K562 (cell line): ENCODE data around the gene MYMX. TPM values are rescaled to one million over a fixed set of nuclear protein-coding genes. Genes with fewer than 3 reads are reported as not detected.

Source experiments
- ATAC-seq: fragments of 200-7000 bp; cut with Tn5 transposase; 3 replicates; pipeline ENCODE4 v1.9.1; 2020; ENCODE audit warnings: moderate library complexity
- BruUV-seq: library from RNA; stranded (reverse); fragments of 400-500 nt; replicated peaks from 2 replicates; lab custom pipeline; 2021; lab: Mats Ljungman, UMichigan
- CTCF ChIA-PET: fragments of 300-600 bp; formaldehyde crosslinking; extraction: SDS; loops from one replicate; lab custom pipeline; 2021; ENCODE audit warnings: low intra/inter-chr PET ratio; lab: Yijun Ruan, JAX
- POLR2A ChIA-PET: fragments of 300-600, 350-650 bp; sonication (Branson Sonifier 250); formaldehyde crosslinking; extraction: SDS; loops from one replicate; lab custom pipeline; 2021; ENCODE audit warnings: antibody characterized with exemption, inconsistent platforms; lab: Yijun Ruan, JAX
- DNase-seq, 4 experiments: peaks; one replicate each; pipeline versions ENCODE4 v3.0.0 to v3.0.0-alpha.2; 2011 to 2018; ENCODE audit warnings: low spot score in 3 of 4, mixed read lengths in 3 of 4; ENCODE audit errors: extremely low read depth in 1 of 4
- FAIRE-seq: peaks from 2 replicates; lab custom pipeline; 2011; peaks lifted over from hg19 to GRCh38; lab: Jason Lieb, UNC
- H2AFZ ChIP-seq: 2 replicates; pipeline ENCODE4 v1.6.0; 2011; ENCODE audit warnings: low read depth, low read length, control low read depth, inconsistent platforms
- H3K27ac ChIP-seq: fragments of 200-600 bp; 3 replicates; pipeline ENCODE4 v1.8.0; 2011; ENCODE audit warnings: low read depth, mild to moderate bottlenecking, control low read depth, inconsistent platforms, low read length, moderate library complexity, mixed read lengths; ENCODE audit errors: extremely low read depth
- H3K27me3 ChIP-seq, 2 experiments: fragments of 300-600 bp in 1 of 2; 2 replicates in 1 of 2; 3 replicates in 1 of 2; pipeline versions ENCODE4 v1.6.0 to v1.8.0; 2011; ENCODE audit warnings: inconsistent platforms in 2 of 2, low read length in 2 of 2, mild to moderate bottlenecking in 1 of 2, mixed read lengths in 1 of 2, moderate library complexity in 1 of 2; ENCODE audit not compliant: control insufficient read depth in 2 of 2, insufficient read depth in 2 of 2
- H3K36me3 ChIP-seq: fragments of 300-600 bp; 3 replicates; pipeline ENCODE4 v1.8.0; 2011; ENCODE audit warnings: mild to moderate bottlenecking, low read length, inconsistent platforms; ENCODE audit not compliant: control insufficient read depth, insufficient read depth
- H3K4me1 ChIP-seq, 2 experiments: fragments of 200-600 bp in 1 of 2; replicated peaks in 1 of 2; 2 replicates in 1 of 2; 3 replicates in 1 of 2; pipeline versions ENCODE4 v1.5.1 to v1.8.0; 2011; ENCODE audit warnings: inconsistent platforms in 2 of 2, low read length in 2 of 2, mild to moderate bottlenecking in 1 of 2, mixed read lengths in 1 of 2, moderate library complexity in 1 of 2; ENCODE audit not compliant: control insufficient read depth in 2 of 2, insufficient read depth in 2 of 2
- H3K4me2 ChIP-seq: 2 replicates; pipeline ENCODE4 v1.6.1; 2011; ENCODE audit warnings: low read length, control low read depth, inconsistent platforms, mixed read lengths; ENCODE audit not compliant: insufficient read depth
- H3K4me3 ChIP-seq: fragments of 200-600 bp; sonication (generic), shearing (Covaris generic); 2 replicates; pipeline ENCODE4 v1.5.1; 2016; ENCODE audit warnings: control low read depth, inconsistent platforms
- H3K79me2 ChIP-seq: fragments of 200-600 bp; 3 replicates; pipeline ENCODE4 v1.8.0; 2011; ENCODE audit warnings: low read length, inconsistent platforms; ENCODE audit not compliant: control insufficient read depth, insufficient read depth
- H3K9ac ChIP-seq, 2 experiments: 2 replicates each; pipeline versions ENCODE4 v1.6.0 to v1.6.1; 2011; ENCODE audit warnings: low read depth in 2 of 2, low read length in 2 of 2, control low read depth in 1 of 2, inconsistent platforms in 1 of 2, mild to moderate bottlenecking in 1 of 2, mixed read lengths in 1 of 2; ENCODE audit not compliant: insufficient read depth in 1 of 2
- H3K9me1 ChIP-seq: one replicate; pipeline ENCODE4 v1.6.0; 2011; ENCODE audit warnings: inconsistent platforms, mild to moderate bottlenecking, low read length, moderate library complexity; ENCODE audit not compliant: control insufficient read depth, insufficient read depth
- H3K9me3 ChIP-seq: replicated peaks from 2 replicates; pipeline ENCODE4 v1.5.1; 2011; ENCODE audit warnings: low read depth, low read length, inconsistent platforms; ENCODE audit not compliant: control insufficient read depth, insufficient read depth
- H4K20me1 ChIP-seq: replicated peaks from 2 replicates; pipeline ENCODE4 v1.6.1; 2011; ENCODE audit warnings: low read length, inconsistent platforms, mixed read lengths; ENCODE audit not compliant: control insufficient read depth, insufficient read depth
- MCM7 ChIP-seq, 2 experiments: fragments of 450-650 bp; IDR thresholded peaks; 2 replicates each; pipeline ENCODE4 v1.6.1; 2016 to 2018
- RBM25 ChIP-seq: fragments of 200-400 bp; formaldehyde crosslinking; IDR thresholded peaks from 2 replicates; pipeline ENCODE4 v1.6.1; 2018; ENCODE audit warnings: low read length, low read depth, moderate library complexity; ENCODE audit not compliant: severe bottlenecking
- U2AF2 ChIP-seq: fragments of 200-400 bp; formaldehyde crosslinking; optimal IDR thresholded peaks from 2 replicates; pipeline ENCODE3; 2017; ENCODE audit warnings: low read depth, mild to moderate bottlenecking, low read length
- ZNF347 ChIP-seq: fragments of 450-650 bp; formaldehyde crosslinking; IDR thresholded peaks from 2 replicates; pipeline ENCODE4 v1.4.0; 2020; ENCODE audit warnings: low read depth, mild to moderate bottlenecking, moderate library complexity
- ZNF717 ChIP-seq: fragments of 250-450 bp; sonication (Bioruptor Pico); IDR thresholded peaks from 2 replicates; pipeline ENCODE4 v1.5.0; 2021
- WGBS: fragments of 100-300 bp; shearing (Covaris generic); methylation state at CpG from one replicate; pipeline ENCODE4 v1.1.6; 2016; ENCODE audit warnings: low coverage, mixed read lengths; ENCODE audit not compliant: insufficient coverage; ENCODE audit errors: missing lambda C conversion rate; 5-methylcytosine and 5-hydroxymethylcytosine counted together
- in situ Hi-C: fragments of 300-500 bp; cut with MboI; formaldehyde crosslinking; loops from 4 replicates; pipeline ENCODE4 v1.15.0; 2018; ENCODE audit warnings: inconsistent platforms, mixed read lengths
- intact Hi-C: fragments of 100-400 bp; cut with micrococcal nuclease; formaldehyde crosslinking; loops from 2 replicates; pipeline ENCODE4 v1.14.2; 2022
- polyA plus RNA-seq, 8 experiments: library from polyadenylated mRNA; depleted of rRNA in 4 of 8; stranded (reverse) in 5 of 8; unstranded in 3 of 8; fragments of >200 nt; fragmentation: Nextera tagmentation in 2 of 8; fragmentation: Illumina TruSeq in 1 of 8; extraction: Ambion mirVana in 2 of 8; extraction: Trizol in 1 of 8; gene quantifications; 2 replicates each; pipeline versions ENCODE4 v1.2.1 to v1.2.3, GENCODE V29; 2011 to 2014; ENCODE audit warnings: inconsistent platforms in 1 of 8, missing spikeins in 1 of 8
- total RNA-seq, 7 experiments: library from RNA; depleted of rRNA in 6 of 7; stranded (reverse); fragments of >200 nt in 6 of 7; fragmentation: Illumina TruSeq in 2 of 7; extraction: Trizol in 2 of 7; gene quantifications; 2 replicates each; pipeline versions ENCODE4 v1.2.1 to v1.2.3, GENCODE V29; 2011 to 2021; ENCODE audit warnings: low replicate concordance in 1 of 7

Gene MYMX
- total and polyA plus RNA-seq, 9 of the 15 experiments (the other 6 are each of a cell fraction or from before 2014, with no cell fraction given), result 0.12 TPM; not detected in 8

GRCh38 chr6:44227148-44227793 is 10.5 kb downstream of the MYMX start (continued):
- TF ChIP-seq U2AF2, result no peak
- TF ChIP-seq ZNF717 (CRISPR knock-in tag), result no peak
- no peak for TF ChIP-seq ZNF347 (CRISPR knock-in tag)
- no peak for TF ChIP-seq MCM7 (IDR thresholded peaks at IDR 0.05)

DNA sequence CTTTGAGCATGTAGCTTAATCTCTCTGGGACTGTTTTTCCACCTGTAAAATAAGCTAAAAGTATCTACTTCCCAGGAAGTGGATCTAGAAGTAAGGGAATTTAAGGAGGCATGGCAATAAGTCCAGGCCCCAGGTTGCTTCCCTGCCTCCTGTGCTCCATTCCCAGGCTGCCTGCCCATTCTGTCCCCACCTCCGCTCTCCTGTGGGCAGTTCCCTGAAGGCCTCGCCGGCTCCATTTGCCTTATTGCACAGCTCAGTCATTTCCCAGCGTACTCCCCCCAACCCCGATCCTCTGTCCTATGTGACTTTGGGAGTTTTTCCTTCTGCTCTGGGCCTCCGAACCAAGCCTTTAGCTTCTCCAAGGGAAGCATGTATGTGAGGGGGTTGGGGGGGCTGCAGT is 11.3 kb downstream of the MYMX start:
- ChIA-PET POLR2A (interaction anchor here (0.7 to 6.5 kb wide), 5 partner anchors 15 to 69 kb away, joined by 3 to 104 read pairs (median 4); partner anchors contain the start of genes CAPN11 and HSP90AB1), CTCF (no interaction called here)
- BruUV-seq, result no TSS peak
- peaks cover 6% of the 10 kb centered on the region for H3K9me1 ChIP-seq
- no peak overlapping the region for H3K4me3 ChIP-seq
- ATAC-seq, result no peak
- H3K4me2 ChIP-seq, result no peak overlapping the region
- H4K20me1 ChIP-seq, result peaks cover 3% of the 10 kb centered on the region; the same call in 1 of the 2 replicates
- no peak for TF ChIP-seq RBM25
- no peaks in the 10 kb centered on the region for H3K9me3 ChIP-seq
- in situ Hi-C loops (no loop called here), intact Hi-C loops (loop anchor here (10.0 kb wide), 1 partner anchor 593 kb away; the partner anchor contains the start of gene MAD2L1BP)
- H3K27ac ChIP-seq, result no peak overlapping the region
- DNase-seq, result no peak
- no peaks in the 10 kb centered on the region for H3K27me3 ChIP-seq
- H3K4me1 ChIP-seq, result peaks cover 42 to 65% of the 10 kb centered on the region in 2 experiments
- peaks cover 52% of the 10 kb centered on the region for H3K79me2 ChIP-seq
- H3K36me3 ChIP-seq, result peaks cover 61% of the 10 kb centered on the region
- H2AFZ ChIP-seq, result no peak overlapping the region
- H3K9ac ChIP-seq, result peak overlapping the region in 1 of 2 experiments; percentile 76; a peak in 2 of 4 replicates
- no peak for FAIRE-seq
- WGBS, result 78% methylated on average over 6 of the region's 6 CpGs
